HUES6 (cell line): Measurements from ENCODE around the gene STAT4.

Experiments
- H3K27ac ChIP-seq: 2 replicates; pipeline ENCODE4 v1.7.0; 2013; ENCODE audit warnings: low read depth, mild to moderate bottlenecking, low read length, inconsistent platforms
- H3K27me3 ChIP-seq: 2 replicates; pipeline ENCODE4 v1.6.1; 2013; ENCODE audit warnings: low read length; ENCODE audit not compliant: control insufficient read depth, insufficient read depth
- H3K36me3 ChIP-seq: 2 replicates; pipeline ENCODE4 v1.6.1; 2013; ENCODE audit warnings: low read length; ENCODE audit not compliant: control insufficient read depth, insufficient read depth
- H3K4me1 ChIP-seq: 2 replicates; pipeline ENCODE4 v1.6.1; 2013; ENCODE audit warnings: low read length; ENCODE audit not compliant: control insufficient read depth, insufficient read depth
- H3K4me3 ChIP-seq: 2 replicates; pipeline ENCODE4 v1.5.1; 2013; ENCODE audit warnings: low read depth, low read length
- H3K9ac ChIP-seq: one replicate; pipeline ENCODE4 v1.6.1; 2013; ENCODE audit warnings: mild to moderate bottlenecking, low read length
- H3K9me3 ChIP-seq: 2 replicates; pipeline ENCODE4 v1.6.1; 2013; ENCODE audit warnings: low read depth, low read length; ENCODE audit not compliant: control insufficient read depth, insufficient read depth

STAT4 gene

DNA sequence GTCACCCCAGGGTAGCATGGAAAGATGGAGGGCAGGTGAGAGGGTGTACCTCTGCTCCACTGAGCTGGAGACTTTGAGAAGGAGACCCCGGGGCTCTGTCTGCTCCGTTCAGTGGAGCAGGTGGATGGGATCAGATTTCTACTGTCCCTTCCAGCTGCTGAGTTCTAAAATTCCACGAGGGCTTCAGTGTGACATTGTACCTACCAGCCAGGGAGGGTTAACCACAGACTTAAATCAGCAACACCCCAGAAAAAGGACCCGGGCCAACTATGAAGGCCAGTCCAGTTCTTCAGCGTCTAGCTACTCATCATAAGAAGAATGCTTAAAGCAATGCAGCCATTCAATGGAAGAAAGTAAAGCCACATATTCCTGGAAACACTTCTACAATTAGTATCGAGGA is 160.7 kb downstream of the STAT4 start:
- no peak overlapping the region for H3K4me3 ChIP-seq
- no peak overlapping the region for H3K9ac ChIP-seq
- H3K27ac ChIP-seq, result no peak overlapping the region
- H3K27me3 ChIP-seq, result no peaks in the 10 kb centered on the region
- peaks cover 90% of the 10 kb centered on the region for H3K36me3 ChIP-seq
- H3K9me3 ChIP-seq, result no peaks in the 10 kb centered on the region
- H3K4me1 ChIP-seq, result no peaks in the 10 kb centered on the region; the same call in 1 of the 2 replicates

DNA sequence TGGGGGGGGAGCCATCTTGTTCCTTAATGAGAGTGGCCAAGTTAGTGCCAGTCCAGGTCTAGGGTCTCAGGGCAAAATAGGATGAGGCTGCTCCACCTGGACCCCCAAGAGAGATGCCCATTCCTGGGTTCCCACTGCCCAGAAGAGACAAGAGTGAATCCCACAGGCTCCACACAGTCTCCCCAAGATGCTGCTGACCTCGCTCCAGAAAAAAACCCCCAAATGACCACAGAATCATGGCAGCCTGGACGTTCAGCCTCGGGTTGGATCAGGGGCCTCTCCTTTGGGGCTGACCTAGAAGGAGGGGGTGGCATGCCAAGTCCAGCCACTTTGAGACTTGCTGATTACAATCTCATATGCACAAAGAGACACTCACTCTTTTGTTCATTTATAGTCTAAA is 161.9 kb downstream of the STAT4 start:
- no peaks in the 10 kb centered on the region for H3K9me3 ChIP-seq
- no peak overlapping the region for H3K9ac ChIP-seq
- H3K36me3 ChIP-seq, result peaks cover 92% of the 10 kb centered on the region
- no peaks in the 10 kb centered on the region for H3K27me3 ChIP-seq
- H3K4me1 ChIP-seq, result no peaks in the 10 kb centered on the region; the same call in 1 of the 2 replicates
- H3K27ac ChIP-seq, result no peak overlapping the region
- H3K4me3 ChIP-seq, result no peak overlapping the region

DNA sequence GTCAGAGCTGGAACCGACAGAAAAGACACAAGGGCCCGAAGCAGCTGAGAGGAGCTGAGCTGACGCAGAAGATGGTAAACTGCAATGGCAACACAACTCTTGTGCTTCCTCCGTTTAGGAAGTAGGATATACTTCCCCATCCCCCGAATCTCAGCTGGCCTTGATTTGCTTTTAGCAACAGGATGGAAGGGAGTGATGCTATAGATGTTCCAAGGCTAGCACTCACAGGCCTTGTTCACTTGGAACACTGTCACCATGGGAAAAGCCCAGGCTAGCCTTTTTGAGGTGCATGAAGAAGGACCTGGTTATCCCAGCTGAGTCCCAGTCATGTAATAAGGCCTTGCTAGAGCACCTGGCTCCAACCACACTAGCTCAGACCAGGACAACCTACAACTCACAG is 162.9 kb downstream of the STAT4 start:
- Histone ChIP-seq H3K4me3 (no peak overlapping the region), H3K9ac (no peak overlapping the region), H3K9me3 (no peaks in the 10 kb centered on the region), H3K27me3 (no peaks in the 10 kb centered on the region), H3K36me3 (peaks cover 92% of the 10 kb centered on the region), H3K4me1 (no peaks in the 10 kb centered on the region; the same call in 1 of the 2 replicates), H3K27ac (no peak overlapping the region)

DNA sequence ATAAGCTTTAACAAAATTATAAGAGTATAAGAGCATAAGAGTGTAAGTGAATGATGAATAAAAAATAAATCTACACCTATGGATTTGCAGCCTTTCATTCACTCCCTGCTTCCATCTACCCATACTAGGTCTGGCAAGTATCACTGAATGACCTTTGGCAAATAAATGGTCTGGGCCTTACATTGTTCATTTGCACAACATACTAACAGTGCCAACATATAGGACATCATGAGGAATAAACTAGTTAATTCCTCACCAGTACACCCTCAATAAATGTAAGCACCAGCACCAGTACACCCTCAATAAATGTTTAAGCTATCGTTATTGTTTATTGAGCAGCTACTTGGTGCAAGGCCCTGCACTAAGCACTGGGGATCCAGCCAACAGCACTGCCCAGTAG is 163.7 kb downstream of the STAT4 start:
- Histone ChIP-seq H3K4me3 (no peak overlapping the region), H3K27me3 (no peaks in the 10 kb centered on the region), H3K27ac (no peak overlapping the region), H3K4me1 (no peaks in the 10 kb centered on the region; the same call in 1 of the 2 replicates), H3K9ac (no peak overlapping the region), H3K36me3 (peaks cover 95% of the 10 kb centered on the region), H3K9me3 (no peaks in the 10 kb centered on the region)

DNA sequence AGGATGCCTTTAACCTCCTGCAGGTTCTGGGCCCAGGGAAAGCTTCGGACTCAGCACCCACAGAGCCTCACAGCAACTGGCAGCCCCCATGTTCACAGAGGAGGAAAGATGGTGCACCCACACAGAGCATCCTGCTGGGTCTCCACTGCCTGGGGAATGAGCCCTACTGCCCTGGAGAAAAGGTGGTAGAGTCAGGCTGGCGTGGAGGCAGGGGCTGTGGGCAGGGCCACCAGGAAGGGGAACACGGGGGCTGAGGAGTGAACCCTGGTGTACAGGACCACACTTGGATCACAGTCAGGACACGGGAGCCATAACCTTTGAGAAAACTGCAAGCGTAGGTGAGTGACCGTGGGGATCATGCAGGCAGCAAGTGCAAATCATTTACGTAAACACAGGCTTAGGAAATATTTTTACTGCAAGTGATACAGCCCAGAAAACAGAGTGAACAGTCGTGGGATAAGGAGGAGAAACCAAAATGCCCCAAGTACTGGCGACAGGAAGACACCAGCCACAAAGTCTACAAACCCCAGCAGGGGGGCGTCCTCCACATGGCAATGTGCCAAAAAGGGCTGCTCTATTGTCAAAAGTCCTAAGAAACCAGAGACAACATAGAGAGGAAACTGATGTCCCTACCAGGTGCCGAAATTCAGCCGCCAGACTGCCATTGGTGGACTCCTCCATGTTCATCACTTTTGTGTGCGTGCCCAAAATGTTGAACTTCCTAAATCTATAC is 164.4 kb downstream of the STAT4 start:
- Histone ChIP-seq H3K36me3 (peaks cover 96% of the 10 kb centered on the region), H3K4me3 (no peak overlapping the region), H3K4me1 (no peaks in the 10 kb centered on the region; the same call in 1 of the 2 replicates)

DNA sequence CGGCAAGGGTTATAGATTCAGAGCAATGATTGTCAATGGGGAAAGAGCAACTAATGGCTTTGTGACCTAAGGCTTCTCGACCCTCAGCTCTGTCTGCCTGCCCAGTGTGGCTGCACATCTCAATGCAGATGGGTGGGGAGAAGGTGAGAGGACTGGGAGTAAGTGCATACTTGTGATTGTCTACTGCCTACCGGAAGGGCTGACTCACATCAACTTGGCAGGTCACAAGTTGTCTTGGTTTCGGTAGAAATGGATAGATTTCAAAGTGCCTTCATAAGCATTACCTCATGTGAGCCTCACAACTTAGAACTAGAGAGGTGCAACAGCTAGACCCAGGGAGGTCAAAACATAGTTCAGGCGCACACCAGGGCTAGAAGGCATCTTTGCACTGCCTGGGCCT is 166.2 kb downstream of the STAT4 start:
- Histone ChIP-seq H3K9ac (no peak overlapping the region), H3K4me3 (no peak overlapping the region), H3K4me1 (no peaks in the 10 kb centered on the region; the same call in 1 of the 2 replicates), H3K36me3 (peaks cover 95% of the 10 kb centered on the region), H3K9me3 (no peaks in the 10 kb centered on the region), H3K27ac (no peak overlapping the region), H3K27me3 (no peaks in the 10 kb centered on the region)

More for the DNA sequence above, 164.4 kb downstream of the STAT4 start:
- Histone ChIP-seq H3K27ac (no peak overlapping the region), H3K27me3 (no peaks in the 10 kb centered on the region), H3K9me3 (no peaks in the 10 kb centered on the region), H3K9ac (no peak overlapping the region)

DNA sequence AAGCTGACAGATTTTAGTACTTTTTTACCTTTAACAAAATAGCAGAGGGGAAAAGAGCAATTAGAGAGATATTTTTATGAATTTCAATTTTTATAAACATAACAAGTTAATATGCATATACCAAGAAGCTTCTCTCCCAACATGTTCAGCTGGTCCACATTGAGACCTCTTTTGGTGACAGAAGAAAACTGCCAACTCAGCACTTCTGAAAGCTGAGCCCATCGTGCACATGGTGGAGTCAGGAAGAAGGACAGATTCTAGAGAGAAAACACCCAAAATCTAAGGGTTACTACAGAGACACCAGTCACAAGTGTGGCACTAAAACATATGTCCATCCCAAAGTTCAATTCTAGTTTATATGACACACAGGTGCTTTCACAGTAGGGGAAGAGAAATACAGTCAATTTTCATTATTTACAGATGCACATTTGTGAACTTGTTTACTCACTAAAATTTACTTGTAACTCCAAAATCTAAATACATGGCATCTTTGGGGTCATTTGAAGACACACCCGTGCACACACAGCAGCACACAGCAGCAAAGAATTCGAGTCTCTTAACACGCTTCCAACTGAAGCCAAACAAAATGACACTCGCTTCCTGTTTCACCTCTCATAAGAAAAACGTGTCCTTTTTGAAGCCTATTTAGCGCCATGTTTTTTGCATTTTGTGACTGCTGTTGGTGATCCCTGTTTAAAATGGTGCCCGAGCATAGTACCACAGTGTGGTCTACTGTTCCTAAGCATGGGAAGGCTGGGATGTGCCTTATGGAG is 168.3 kb downstream of the STAT4 start:
- Histone ChIP-seq H3K9me3 (no peaks in the 10 kb centered on the region), H3K27ac (no peak overlapping the region), H3K27me3 (no peaks in the 10 kb centered on the region), H3K4me1 (no peaks in the 10 kb centered on the region; the same call in 1 of the 2 replicates), H3K4me3 (no peak overlapping the region), H3K36me3 (peaks cover 97% of the 10 kb centered on the region), H3K9ac (no peak overlapping the region)

DNA sequence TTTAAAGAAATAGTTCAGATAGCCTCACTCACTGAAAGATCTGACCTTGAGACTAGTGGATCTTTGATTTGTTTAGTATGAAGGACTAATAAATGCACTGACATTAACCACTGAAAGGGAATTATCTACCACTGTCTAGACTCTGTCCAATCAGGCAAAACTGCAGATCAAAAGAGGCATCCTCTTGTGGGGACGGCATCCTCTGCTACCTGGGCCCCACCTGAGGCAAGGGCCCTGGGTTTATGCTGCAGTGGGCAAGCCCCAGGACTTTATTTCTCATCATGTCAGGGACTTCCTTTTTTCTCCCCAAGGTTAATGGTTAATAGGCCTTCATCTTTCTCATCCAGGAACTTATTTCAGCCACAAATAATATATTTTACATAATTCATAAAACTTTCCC is 169.1 kb downstream of the STAT4 start:
- no peaks in the 10 kb centered on the region for H3K27me3 ChIP-seq
- peaks cover 95% of the 10 kb centered on the region for H3K36me3 ChIP-seq
- no peak overlapping the region for H3K4me3 ChIP-seq
- H3K27ac ChIP-seq, result no peak overlapping the region
- H3K9me3 ChIP-seq, result no peaks in the 10 kb centered on the region
- no peak overlapping the region for H3K9ac ChIP-seq
- H3K4me1 ChIP-seq, result no peaks in the 10 kb centered on the region; the same call in 1 of the 2 replicates

DNA sequence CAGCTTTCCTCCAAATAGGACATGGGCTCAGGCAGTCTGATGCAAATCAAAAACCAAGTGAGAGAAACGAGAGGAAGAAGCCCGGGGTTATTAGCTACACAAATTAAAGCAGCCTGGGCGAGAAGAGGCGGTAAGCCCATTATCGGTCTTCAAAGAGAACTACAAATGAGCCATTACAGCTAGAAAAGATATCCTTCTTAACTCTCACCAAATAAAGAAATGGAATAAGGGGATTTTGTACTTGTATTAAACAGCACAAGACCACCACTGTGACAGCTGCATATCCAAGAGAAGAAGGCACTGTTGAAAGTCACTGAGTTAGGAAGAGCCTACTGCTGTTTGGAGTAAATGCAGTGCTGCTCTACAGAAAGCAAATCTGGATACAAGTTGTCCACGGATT is 169.5 kb downstream of the STAT4 start:
- H3K36me3 ChIP-seq, result peaks cover 95% of the 10 kb centered on the region
- H3K27me3 ChIP-seq, result no peaks in the 10 kb centered on the region
- H3K4me1 ChIP-seq, result no peaks in the 10 kb centered on the region; the same call in 1 of the 2 replicates
- no peak overlapping the region for H3K27ac ChIP-seq
- no peaks in the 10 kb centered on the region for H3K9me3 ChIP-seq
- H3K4me3 ChIP-seq, result no peak overlapping the region
- H3K9ac ChIP-seq, result no peak overlapping the region

DNA sequence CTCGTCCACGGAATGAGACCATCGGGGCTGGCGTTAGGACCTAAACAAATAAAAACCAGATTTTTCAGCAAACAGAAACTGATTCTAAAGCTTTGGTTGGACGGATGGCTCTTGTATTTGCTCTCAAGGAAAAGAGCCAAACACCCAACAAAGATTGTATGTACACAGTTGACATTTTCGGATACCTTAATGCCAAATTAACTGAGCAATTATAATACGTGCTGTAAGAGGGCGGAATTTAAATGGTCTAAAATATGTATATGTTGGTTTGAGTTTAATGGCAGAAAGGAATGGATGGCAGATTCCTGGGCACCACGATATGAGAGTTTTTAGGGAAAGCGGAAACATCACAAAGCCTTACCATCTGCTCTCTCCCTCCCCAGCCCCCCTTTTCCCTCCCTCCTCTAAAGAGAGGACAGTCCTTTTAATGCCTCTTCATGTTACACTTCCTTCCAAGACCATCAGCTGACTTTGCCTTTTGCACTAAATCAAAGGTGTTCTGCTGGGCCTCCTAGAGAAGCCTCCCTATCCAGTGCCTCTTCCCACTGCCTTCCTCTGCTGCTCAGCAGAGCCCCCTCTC is 170.1 kb downstream of the STAT4 start:
- no peaks in the 10 kb centered on the region for H3K27me3 ChIP-seq
- no peak overlapping the region for H3K9ac ChIP-seq
- H3K36me3 ChIP-seq, result peaks cover 95% of the 10 kb centered on the region
- H3K4me1 ChIP-seq, result no peaks in the 10 kb centered on the region
- H3K4me3 ChIP-seq, result no peak overlapping the region
- H3K9me3 ChIP-seq, result no peaks in the 10 kb centered on the region
- no peak overlapping the region for H3K27ac ChIP-seq
